ENCODE data around the gene ELL. TPM values are rescaled to one million over a fixed set of nuclear protein-coding genes. Genes with fewer than 3 reads are reported as not detected.
A peak's percentile ranks its signal among the peaks of the same experiment; 100 is the strongest.

The ELL gene
- total and polyA plus RNA-seq, 5 donors: 9.3 to 19.0 (median 13.6) TPM

GRCh38 chr19:18503971-18504885 is 17.6 kb downstream of the ELL start:
- Histone ChIP-seq H3K4me3 (ENCODE audit: low read length) (no peak overlapping the region), H3K9me3 (ENCODE audit: control insufficient read depth, low read length) (no peaks in the 10 kb centered on the region), H3K27me3 (ENCODE audit: control insufficient read depth, insufficient read depth) (no peaks in the 10 kb centered on the region), H3K27ac (ENCODE audit: low read length) (peak overlapping the region; percentile 29), H3K4me1 (ENCODE audit: control insufficient read depth, insufficient read depth, low read length) (peaks cover 80% of the 10 kb centered on the region)
- intact Hi-C loops (cut with DNase I): no loop called here
- DNase-seq (peak in 1 of 3 donors; percentile 55), ATAC-seq (no peak)
- 62% methylated on average over 20 of the region's 20 CpGs for WGBS

DNA sequence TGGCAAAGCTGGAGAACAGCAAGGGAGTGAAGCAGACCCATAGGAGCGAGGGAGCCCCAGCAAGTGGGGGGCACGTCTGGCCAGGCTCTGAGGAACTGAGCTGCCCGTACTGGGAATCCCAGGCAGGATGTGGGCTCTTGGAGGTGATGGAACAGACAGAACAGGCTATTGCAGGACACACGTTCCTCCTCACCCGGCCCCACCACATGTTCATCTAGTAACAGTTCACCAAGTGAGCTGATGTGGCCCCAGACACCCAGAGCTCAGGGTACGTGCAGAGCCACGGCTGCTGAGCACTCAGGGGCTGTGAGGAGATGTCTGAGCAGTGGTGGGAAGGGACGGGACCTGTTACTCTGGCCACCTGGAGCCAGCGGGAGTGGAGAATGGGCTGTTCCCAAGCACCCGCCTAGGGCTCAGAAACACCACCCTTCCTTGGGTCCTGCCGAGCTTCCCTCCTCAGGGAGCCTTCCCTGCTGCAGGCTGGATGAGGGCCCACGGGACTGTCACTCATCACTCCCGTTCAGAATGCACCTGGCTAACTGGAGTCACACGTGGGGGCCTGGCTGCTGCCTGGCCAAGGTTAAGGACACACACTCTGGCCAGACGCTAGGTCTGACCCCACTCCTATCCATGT is 18.4 kb downstream of the ELL start:
- intact Hi-C loops (cut with DNase I): no loop called here
- Histone ChIP-seq H3K4me3 (ENCODE audit: low read length) (no peak overlapping the region), H3K27ac (ENCODE audit: low read length) (peak overlapping the region; percentile 19), H3K4me1 (ENCODE audit: control insufficient read depth, insufficient read depth, low read length) (peaks cover 78% of the 10 kb centered on the region), H3K27me3 (ENCODE audit: control insufficient read depth, insufficient read depth) (no peaks in the 10 kb centered on the region), H3K9me3 (ENCODE audit: control insufficient read depth, low read length) (no peaks in the 10 kb centered on the region)
- peak in 1 of 2 donors; percentile 0 for ATAC-seq
- DNase-seq: peak in 2 of 3 donors; percentile 64 to 74
- WGBS: 58% methylated on average over 15 of the region's 15 CpGs

DNA sequence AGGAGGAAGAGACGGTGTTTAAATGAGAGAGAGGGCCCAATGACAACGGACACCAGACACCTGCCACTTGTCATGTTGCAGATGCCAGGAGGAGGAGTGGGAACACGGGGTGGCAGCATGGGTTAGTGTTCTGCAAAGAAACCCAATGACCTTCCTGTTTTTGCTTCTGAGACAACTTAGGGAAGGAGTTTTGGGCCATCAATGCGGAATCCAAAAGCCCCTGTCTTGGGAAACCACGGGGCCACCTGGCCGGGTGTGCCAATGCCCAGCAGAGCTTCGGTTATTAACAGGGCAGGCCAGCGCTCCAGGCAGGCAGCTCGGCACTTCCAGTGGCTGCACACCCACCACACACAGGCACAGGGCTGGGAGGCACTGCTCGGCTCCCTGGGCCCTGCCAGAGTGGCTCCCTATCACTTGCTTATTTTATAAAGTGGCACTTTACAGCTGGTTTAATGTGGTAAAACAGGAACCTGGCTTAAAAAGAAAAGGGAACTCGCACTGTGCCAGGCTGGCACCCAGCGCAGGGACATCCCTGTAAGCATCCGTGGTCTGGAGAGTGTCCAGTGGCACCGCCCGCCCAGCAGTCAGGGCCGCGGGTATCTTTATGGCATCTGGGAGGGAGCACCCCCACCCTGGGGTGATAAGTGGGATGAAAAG is 19.1 kb downstream of the ELL start:
- Histone ChIP-seq H3K4me3 (ENCODE audit: low read length) (no peak overlapping the region), H3K9me3 (ENCODE audit: control insufficient read depth, low read length) (no peaks in the 10 kb centered on the region), H3K27me3 (ENCODE audit: control insufficient read depth, insufficient read depth) (no peaks in the 10 kb centered on the region), H3K27ac (ENCODE audit: low read length) (peak overlapping the region; percentile 19), H3K4me1 (ENCODE audit: control insufficient read depth, insufficient read depth, low read length) (peaks cover 73% of the 10 kb centered on the region)
- intact Hi-C loops (cut with DNase I): no loop called here
- DNase-seq (peak in 2 of 3 donors; percentile 75 to 82), ATAC-seq (no peak)
- 54% methylated on average over 17 of the region's 17 CpGs for WGBS

- intact Hi-C loops (cut with DNase I): no loop called here
- DNase-seq (peak in 1 of 3 donors; percentile 57), ATAC-seq (no peak)
- Histone ChIP-seq H3K4me3 (ENCODE audit: low read length) (no peak overlapping the region), H3K4me1 (ENCODE audit: control insufficient read depth, insufficient read depth, low read length) (peaks cover 68% of the 10 kb centered on the region), H3K9me3 (ENCODE audit: control insufficient read depth, low read length) (no peaks in the 10 kb centered on the region), H3K27ac (ENCODE audit: low read length) (peak overlapping the region; percentile 19), H3K27me3 (ENCODE audit: control insufficient read depth, insufficient read depth) (no peaks in the 10 kb centered on the region)
- WGBS: 62% methylated on average over 7 of the region's 7 CpGs
These were observed 19.6 kb downstream of the ELL start for GRCh38 chr19:18502246-18502637.

DNA sequence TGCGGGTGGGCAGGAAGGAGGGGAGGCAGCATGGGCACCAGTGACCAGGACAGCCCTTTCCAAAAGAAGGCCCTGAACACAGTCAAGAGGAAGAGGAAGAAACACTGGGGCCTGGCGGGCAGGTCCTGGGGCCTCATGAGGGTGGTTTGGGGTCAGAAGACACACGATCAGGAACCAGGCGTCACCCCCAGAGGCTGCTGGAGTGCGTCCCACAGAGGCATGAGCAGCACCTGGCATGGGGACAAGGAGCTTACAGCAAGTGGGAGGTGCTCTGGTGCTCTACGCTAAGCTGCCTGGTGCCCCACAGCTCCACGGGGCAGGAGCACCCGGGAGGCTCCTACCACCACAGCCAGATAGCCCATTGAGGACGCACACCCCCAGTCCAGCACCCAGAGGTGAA is 20.0 kb downstream of the ELL start:
- H3K4me3 ChIP-seq (ENCODE audit: low read length): no peak overlapping the region
- DNase-seq (peak; percentile 68 to 83 (median 81)), ATAC-seq (peak; percentile 35 to 41)
- 54% methylated on average over 9 of the region's 9 CpGs for WGBS
- no peaks in the 10 kb centered on the region for H3K9me3 ChIP-seq (ENCODE audit: control insufficient read depth, low read length)
- intact Hi-C loops (cut with DNase I): no loop called here
- H3K27ac ChIP-seq (ENCODE audit: low read length): peak overlapping the region; percentile 19
- no peaks in the 10 kb centered on the region for H3K27me3 ChIP-seq (ENCODE audit: control insufficient read depth, insufficient read depth)
- peaks cover 63% of the 10 kb centered on the region for H3K4me1 ChIP-seq (ENCODE audit: control insufficient read depth, insufficient read depth, low read length)

DNA sequence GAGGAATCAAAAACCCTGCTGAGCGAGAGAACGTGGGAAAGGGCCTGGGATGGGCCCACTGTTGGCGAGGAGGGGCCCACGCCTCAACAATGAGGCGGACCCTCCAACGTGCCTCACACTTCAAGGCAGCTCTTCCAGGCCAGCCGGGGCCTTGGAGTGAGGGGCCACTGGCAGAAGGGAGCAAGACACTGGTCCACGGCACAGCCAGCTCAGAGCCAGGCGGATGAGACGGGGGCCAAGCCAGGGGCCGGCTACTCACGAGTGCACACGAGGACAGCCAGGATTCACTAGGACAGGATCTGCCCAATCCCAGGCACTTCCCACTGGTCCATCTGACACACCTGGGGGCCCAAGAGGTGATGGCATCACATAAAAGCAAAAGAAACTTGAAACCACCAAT is 20.5 kb downstream of the ELL start:
- Histone ChIP-seq H3K27me3 (ENCODE audit: control insufficient read depth, insufficient read depth) (no peaks in the 10 kb centered on the region), H3K27ac (ENCODE audit: low read length) (peak overlapping the region; percentile 36), H3K9me3 (ENCODE audit: control insufficient read depth, low read length) (no peaks in the 10 kb centered on the region), H3K4me3 (ENCODE audit: low read length) (no peak overlapping the region), H3K4me1 (ENCODE audit: control insufficient read depth, insufficient read depth, low read length) (peaks cover 60% of the 10 kb centered on the region)
- 80% methylated on average over 13 of the region's 13 CpGs for WGBS
- DNase-seq: peak in 1 of 3 donors; percentile 55
- intact Hi-C loops (cut with DNase I): no loop called here
- ATAC-seq: no peak

- DNase-seq (peak; percentile 77 to 89 (median 88)), ATAC-seq (peak; percentile 44 to 66)
- H3K4me3 ChIP-seq (ENCODE audit: low read length): no peak overlapping the region
- no peaks in the 10 kb centered on the region for H3K9me3 ChIP-seq (ENCODE audit: control insufficient read depth, low read length)
- intact Hi-C loops (cut with DNase I): no loop called here
- peak overlapping the region; percentile 75 for H3K27ac ChIP-seq (ENCODE audit: low read length)
- peaks cover 59% of the 10 kb centered on the region for H3K4me1 ChIP-seq (ENCODE audit: control insufficient read depth, insufficient read depth, low read length)
- no peaks in the 10 kb centered on the region for H3K27me3 ChIP-seq (ENCODE audit: control insufficient read depth, insufficient read depth)
- 39% methylated on average over 11 of the region's 11 CpGs for WGBS
These were observed 21.1 kb downstream of the ELL start for GRCh38 chr19:18500799-18501198.

GRCh38 chr19:18500376-18500775 is 21.5 kb downstream of the ELL start:
- peaks cover 57% of the 10 kb centered on the region for H3K4me1 ChIP-seq (ENCODE audit: control insufficient read depth, insufficient read depth, low read length)
- H3K27me3 ChIP-seq (ENCODE audit: control insufficient read depth, insufficient read depth): no peaks in the 10 kb centered on the region
- no peaks in the 10 kb centered on the region for H3K9me3 ChIP-seq (ENCODE audit: control insufficient read depth, low read length)
- ATAC-seq (peak; percentile 5 to 68), DNase-seq (peak in 2 of 3 donors; percentile 68 to 74)
- 29% methylated on average over 7 of the region's 7 CpGs for WGBS
- no peak overlapping the region for H3K4me3 ChIP-seq (ENCODE audit: low read length)
- peak overlapping the region; percentile 75 for H3K27ac ChIP-seq (ENCODE audit: low read length)
- intact Hi-C loops (cut with DNase I): no loop called here

- no peaks in the 10 kb centered on the region for H3K27me3 ChIP-seq (ENCODE audit: control insufficient read depth, insufficient read depth)
- H3K27ac ChIP-seq (ENCODE audit: low read length): peak overlapping the region; percentile 16
- DNase-seq (peak in 1 of 3 donors; percentile 44), ATAC-seq (no peak)
- intact Hi-C loops (cut with DNase I): no loop called here
- H3K9me3 ChIP-seq (ENCODE audit: control insufficient read depth, low read length): no peaks in the 10 kb centered on the region
- H3K4me3 ChIP-seq (ENCODE audit: low read length): no peak overlapping the region
- WGBS: 86% methylated on average over 7 of the region's 7 CpGs
- H3K4me1 ChIP-seq (ENCODE audit: control insufficient read depth, insufficient read depth, low read length): peaks cover 56% of the 10 kb centered on the region
These were observed 22.7 kb downstream of the ELL start for GRCh38 chr19:18499055-18499775.

DNA sequence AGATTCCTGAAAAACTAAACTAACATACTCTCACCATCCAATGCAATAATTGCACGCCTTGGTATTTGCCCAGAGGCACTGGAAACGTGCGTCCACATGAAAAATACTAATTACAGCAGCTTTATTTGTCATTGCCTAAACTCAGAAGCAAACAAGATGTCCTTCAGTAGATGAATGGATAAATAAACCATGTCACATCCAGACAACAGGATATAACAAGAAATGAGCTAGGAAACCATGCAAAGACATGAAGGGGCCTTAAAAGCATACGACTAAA is 25.0 kb downstream of the ELL start:
- no peaks in the 10 kb centered on the region for H3K27me3 ChIP-seq (ENCODE audit: control insufficient read depth, insufficient read depth)
- ATAC-seq: no peak
- 87% methylated on average over 4 of the region's 4 CpGs for WGBS
- no peak overlapping the region for H3K27ac ChIP-seq (ENCODE audit: low read length)
- no peaks in the 10 kb centered on the region for H3K9me3 ChIP-seq (ENCODE audit: control insufficient read depth, low read length)
- peaks cover 49% of the 10 kb centered on the region for H3K4me1 ChIP-seq (ENCODE audit: control insufficient read depth, insufficient read depth, low read length)
- intact Hi-C loops (cut with DNase I): no loop called here
- no peak for DNase-seq
- no peak overlapping the region for H3K4me3 ChIP-seq (ENCODE audit: low read length)
